ENCODE measurements around the gene MFSD1.

MFSD1 gene

DNA sequence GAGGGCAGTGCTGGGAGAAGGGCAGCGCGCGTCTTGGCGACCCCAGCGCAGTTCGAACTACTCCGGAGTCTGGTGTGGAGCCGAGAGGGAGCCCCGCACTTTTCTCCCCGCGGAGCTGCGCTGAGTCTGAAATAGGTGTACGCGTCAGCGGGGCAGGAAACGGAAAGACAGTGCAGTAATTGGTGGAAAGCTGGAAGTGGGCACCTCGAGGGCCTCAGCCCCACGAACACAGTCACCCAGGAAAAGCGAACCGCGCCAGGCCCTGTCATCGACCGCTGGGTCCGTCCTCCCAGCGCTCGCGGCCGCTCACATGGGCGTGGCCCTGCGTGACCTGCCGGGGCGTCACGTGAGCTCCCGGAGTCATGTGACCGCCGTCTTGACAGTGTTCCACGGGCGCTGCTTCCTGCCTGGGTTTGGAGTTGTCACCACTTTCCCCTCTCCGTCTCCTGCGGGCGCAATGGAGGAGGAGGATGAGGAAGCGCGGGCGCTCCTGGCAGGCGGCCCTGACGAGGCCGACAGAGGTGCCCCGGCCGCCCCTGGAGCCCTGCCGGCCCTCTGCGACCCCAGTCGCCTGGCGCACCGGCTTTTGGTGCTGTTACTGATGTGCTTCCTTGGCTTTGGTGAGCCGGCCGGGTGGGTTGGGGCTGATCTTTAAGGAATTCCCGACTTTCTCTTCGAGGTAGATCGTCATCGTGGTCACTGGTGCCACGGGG, at the start of gene MFSD1:
MFSD1 (plus strand) TSS at position 359 of the 713 bp plus-strand sequence; CDS start at position 458, 99 bp downstream.
- peak; percentile 88 to 91 for DNase-seq

GRCh38 chr3:158753854-158754253, 48.0 kb upstream of the MFSD1 start:
- no peak for DNase-seq

GRCh38 chr3:158755421-158755820, 46.4 kb upstream of the MFSD1 start:
- no peak for DNase-seq

GRCh38 chr3:158761350-158761749, 40.5 kb upstream of the MFSD1 start:
- no peak for DNase-seq

DNA sequence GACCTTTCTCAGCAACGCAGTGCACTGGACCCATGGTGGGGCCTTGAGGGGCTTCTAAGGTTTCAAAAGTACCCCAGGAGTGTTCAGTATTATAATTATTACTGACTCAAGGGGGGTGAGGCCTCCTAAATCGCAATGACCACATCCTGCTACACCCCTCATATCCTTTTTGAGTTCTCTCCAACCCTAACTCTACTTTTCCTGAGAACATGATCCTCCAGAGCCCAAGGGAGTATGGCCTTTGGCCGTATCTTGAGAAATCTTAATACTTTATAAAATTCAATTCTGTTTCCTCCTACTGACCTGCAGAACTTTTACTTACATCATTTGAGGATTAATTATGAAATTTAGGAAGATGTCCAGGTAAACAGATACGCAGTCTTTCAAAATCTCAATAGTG, 39.2 kb upstream of the MFSD1 start:
- DNase-seq: no peak

GRCh38 chr3:158763421-158763820, 38.4 kb upstream of the MFSD1 start:
- no peak for DNase-seq

- DNase-seq: no peak
These were observed 36.2 kb upstream of the MFSD1 start for GRCh38 chr3:158765518-158766205.

DNA sequence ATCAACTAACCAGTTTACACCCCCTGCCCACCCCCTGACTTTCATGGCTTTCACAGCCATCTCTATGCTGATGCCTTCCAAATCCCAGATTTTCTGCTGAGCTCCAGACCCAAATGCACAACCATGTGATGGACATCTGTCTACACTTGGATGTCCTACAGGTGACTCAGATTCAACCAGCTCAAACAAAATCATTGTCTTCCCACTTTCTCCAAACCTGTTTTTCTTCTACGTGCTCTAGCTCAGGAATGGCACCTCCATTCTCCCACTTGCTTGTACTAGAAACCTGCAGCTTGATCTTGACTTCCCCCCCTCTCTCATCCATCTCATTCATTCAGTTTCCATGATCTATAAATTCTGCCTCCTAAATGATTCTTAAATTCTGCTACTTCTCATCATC, 35.5 kb upstream of the MFSD1 start:
- DNase-seq: no peak

- DNase-seq: no peak
These were observed 33.5 kb upstream of the MFSD1 start for GRCh38 chr3:158768361-158768787.

GRCh38 chr3:158768881-158769543, 32.8 kb upstream of the MFSD1 start:
- no peak for DNase-seq

DNA sequence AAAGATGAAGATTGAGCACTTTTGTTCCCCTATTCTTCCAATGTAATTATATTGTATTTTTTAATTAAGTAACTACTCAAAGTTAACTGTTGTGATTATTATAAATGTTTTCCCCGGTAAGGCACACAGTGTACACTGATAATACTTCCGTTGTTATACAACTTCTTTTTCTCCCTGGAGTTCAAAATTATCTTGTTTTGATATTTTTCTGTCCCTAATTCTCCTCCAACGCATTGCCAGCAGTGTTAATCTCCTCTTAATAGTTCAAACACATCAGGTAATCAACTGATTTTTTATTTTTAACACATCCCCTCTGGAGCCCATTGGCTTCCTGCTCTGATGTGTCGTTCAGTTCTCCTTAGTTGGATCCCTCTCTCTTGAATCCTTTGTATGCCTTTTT, 32.3 kb upstream of the MFSD1 start:
- DNase-seq: no peak

GRCh38 chr3:158769952-158770740, 31.7 kb upstream of the MFSD1 start:
- no peak for DNase-seq

DNA sequence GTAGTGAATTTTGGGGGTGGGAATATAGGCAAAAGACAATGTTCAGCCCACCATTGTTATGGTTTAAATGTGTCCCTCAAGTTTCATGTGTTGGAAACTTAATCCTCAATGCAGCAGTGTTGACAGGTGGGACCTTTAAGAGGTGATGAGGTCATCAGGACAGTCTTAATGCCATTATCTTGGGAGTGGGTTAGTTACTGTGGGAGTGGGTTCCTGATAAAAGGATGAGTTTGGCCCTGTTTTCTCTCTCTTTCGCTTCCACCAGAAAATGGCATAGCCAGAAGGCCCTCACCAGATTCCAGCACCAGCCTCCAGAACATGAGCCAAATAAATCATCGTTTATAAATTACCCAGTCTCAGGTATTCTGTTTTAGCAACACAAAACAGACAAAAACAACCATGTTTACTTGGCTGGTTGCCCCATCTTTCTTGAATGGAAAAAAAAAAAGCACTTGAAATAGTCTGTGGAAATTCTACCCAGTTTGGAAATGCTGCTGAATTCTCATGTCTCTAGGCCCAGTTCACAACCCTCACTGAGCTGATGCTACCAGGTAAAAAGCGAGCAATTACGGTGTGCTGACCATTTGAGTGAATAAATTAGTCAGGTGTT, 31.0 kb upstream of the MFSD1 start:
- no peak for DNase-seq

DNA sequence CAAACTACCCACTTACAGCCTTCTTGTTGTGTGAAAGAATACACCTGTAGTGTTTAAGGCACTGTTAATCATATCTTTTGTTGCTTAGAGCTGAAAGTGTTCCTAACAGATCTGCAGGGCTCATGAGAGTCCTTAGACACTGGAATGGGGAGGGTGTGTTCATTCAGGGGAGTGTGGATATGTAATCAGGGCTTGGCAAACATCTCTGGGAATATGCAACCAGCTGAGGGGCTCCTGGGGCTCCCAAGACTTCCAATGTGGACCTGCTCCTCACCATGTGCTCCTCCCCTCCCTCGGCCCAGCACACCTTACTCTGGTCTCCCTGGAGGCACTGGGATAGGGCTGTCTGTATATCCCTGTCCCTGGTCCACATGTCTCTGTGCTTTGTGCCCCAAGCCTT, 30.3 kb upstream of the MFSD1 start:
- no peak for DNase-seq

DNA sequence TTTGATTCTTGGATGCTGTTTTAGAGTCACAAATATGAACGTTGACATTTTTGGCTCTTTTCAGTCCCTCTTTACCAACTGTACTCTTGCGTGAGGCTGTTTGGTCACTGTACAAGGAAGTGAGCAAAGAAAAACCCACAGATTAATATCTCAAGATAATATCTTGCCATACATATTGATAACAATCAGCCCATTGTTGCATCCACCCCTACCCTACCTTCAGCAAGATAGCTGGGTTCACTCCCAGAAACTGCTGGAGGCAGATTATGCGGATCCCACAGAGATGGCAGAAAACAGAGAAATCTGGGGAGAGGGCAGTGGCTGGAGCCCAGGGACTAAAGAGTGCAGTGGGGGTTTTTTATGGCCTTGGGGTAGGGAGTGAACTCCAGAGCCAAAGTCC, 29.9 kb upstream of the MFSD1 start:
- DNase-seq: no peak

GRCh38 chr3:158773166-158773565, 28.7 kb upstream of the MFSD1 start:
- DNase-seq: no peak

- DNase-seq: no peak
These were observed 27.7 kb upstream of the MFSD1 start for GRCh38 chr3:158773845-158774830.

DNA sequence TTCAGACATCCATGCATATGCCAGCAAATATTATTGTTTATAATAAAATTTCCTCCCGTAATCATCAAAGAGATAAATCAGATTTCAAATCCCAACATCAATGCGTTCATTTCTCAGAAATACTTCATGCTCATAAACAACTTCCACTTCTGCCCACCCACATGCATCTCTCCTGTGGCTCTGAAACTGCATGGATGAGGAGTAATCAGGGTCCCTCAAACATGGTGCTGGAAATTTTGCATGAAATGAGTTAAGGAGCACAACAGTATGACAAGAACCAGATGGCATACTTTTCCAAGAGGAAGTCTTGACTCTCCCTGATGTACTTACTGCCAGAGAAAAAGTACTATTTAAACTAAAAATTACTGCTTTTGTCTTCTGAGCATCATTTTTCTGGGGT, 26.9 kb upstream of the MFSD1 start:
- DNase-seq: no peak

DNA sequence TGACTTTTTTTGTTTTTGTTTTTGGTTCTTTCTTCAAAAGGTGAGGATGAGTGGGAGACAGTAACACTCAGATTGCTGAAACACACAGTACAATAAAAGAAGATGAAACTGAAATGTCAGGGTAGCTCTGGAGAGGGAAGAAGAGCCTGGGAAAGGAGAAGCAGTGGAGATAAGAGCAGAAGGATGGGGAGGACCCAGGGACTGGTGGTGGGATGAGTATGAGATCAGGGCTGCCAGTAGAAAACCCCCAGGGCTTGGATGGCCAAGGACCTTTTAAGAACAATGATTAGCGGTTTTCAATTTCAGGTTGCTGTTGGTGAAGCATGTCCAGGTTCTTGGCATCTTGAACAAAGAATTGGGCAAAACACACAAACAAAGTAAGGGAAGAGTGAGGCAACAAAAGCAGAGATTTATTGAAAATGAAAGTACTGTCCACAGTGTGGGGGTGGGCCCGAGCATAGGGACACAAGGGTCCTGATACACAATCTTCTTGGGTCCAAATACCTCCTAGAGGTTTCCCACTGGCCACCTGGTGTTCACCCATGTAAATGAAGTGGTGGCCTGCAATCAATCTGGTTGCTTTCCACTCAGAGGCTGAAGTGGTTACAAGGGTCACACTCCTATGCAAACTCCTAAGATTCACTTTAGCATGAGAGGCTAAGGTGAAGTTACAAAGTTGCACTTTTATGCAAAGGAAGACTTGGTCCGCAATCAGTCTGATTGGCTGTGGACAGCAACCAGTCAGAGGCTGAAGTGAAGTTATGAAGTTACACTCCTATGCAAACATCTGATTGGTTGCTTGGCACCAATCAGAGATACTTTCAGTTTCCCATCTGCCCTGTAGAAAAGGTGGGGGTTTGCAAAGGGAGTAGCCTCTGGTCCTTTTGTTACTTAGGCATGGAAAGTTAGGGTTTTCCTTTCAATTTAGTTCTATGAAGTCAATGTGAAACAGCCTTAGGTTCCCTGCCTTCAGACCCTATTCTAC, 26.1 kb upstream of the MFSD1 start:
- no peak for DNase-seq

DNA sequence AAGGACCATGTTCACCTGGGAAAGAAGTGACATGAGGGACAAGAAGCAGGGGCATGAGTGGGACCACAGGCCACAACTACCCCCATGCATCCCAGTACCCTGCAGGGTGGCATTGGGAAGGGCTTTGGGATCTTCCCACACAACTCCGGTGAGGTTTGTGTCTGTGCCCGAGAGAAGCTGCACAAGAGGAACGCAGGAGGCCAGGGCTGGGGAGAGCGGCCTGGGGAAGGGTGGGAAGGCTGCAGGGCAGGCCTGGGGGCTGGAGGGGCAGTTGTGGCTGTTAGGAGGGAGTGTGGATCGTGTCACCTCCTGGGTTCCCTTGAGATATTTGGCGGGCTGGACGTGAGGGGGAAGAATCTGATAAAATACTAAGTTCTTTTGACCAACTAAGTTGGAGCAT, 25.3 kb upstream of the MFSD1 start:
- DNase-seq: no peak

Measured in CD4-positive, alpha-beta T cell treated with Interleukin-1 beta for 1 hour (primary cell).